HG02610 (cell line): Measurements from ENCODE around the gene DHDH.

Experiments used
- ATAC-seq: cut with Tn5 transposase; IDR thresholded peaks from one replicate; pipeline ENCODE4 v1.9.1; 2021; ENCODE audit warnings: mild to moderate bottlenecking, moderate library complexity; ENCODE audit not compliant: unreplicated experiment

The DHDH gene

GRCh38 chr19:48947258-48947542 is 13.7 kb downstream of the DHDH start:
- no peak for ATAC-seq

GRCh38 chr19:48950159-48950558 is 16.7 kb downstream of the DHDH start:
- ATAC-seq, result no peak

GRCh38 chr19:48950830-48951519 is 17.5 kb downstream of the DHDH start:
- no peak for ATAC-seq

DNA sequence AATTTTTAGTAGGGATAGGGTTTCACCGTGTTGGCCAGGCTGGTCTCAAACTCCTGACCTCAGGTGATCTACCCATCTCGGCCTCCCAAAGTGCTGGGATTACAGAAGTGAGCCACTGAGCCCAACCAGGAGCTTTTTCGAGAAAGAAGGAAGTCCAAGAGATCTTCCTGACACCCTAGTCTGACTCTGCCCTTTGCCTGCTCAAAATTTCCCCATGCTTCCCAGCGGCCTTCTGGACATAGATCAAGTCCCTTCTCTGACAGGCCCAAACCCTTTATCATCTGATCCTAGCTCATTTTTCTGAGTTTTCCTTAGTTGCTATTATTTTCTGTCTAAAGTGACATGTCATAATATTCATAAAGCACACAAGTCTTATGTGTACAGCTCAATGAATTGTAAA is 19.6 kb downstream of the DHDH start:
- ATAC-seq, result no peak

DNA sequence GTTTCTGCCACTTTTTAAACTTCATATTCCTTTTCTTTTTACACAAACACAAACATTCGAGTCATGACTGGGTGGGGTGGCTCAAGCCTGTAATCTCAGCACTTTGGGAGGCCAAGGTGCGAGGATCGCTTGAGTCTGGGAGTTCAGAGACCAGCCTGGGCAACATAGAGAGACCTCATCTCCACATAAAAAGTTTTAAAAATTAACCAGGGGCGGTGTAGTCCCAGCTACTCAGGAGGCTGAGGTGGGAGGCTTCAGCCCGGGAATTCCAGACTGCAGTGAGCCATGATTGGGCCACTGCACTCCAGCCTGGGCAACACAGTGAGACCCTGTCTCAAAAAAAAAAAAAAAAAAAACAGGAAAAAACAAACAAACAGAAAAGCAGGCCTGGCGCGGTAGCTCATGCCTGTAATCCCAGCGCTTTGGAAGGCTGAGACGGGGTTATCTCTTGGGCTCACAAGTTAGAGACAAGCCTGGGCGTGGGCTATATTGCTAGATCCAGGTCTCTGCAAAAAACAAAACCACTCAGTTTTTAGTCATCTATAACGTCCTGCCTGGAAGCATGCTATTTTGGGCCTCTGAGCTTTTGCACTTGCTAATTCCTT is 20.6 kb downstream of the DHDH start:
- no peak for ATAC-seq

DNA sequence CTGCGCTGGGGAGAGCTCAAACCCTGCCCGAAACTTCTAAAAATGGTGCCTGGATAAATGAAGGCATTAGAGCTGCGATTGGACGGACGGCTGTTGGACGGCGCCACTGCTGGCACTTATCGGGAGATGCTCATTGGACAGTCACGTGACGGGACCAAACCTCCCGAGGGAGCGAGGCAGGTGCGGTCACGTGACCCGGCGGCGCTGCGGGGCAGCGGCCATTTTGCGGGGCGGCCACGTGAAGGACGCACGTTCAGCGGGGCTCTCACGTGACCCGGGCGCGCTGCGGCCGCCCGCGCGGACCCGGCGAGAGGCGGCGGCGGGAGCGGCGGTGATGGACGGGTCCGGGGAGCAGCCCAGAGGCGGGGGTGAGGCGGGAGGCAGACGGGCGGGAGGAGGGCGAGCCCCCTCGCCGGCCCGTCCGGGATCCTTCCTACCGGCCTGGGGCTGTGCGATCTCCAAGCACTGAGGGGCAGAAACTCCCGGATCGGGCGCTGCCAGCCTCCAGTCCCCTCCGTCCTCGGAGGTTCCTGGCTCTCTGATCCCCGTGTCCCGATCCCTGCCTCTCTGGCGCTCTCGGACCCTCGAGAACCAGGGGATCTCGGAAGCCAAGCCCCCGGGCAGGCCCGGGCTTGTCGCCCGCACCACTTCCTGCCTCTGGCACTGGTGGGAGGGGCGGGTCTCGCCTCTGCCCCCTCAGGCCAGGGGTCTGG is 21.3 kb downstream of the DHDH start, which contains the start of gene BAX:
Gene BAX, plus strand, starts transcription at position 281 of the 713 bp plus-strand sequence. Its CDS starts 54 bp downstream, at position 335.
- ATAC-seq, result peak; percentile 74

- ATAC-seq, result no peak
These were observed 21.9 kb downstream of the DHDH start for GRCh38 chr19:48955308-48955958.

- ATAC-seq, result no peak
These were observed 24.5 kb downstream of the DHDH start for GRCh38 chr19:48958006-48958405.

DNA sequence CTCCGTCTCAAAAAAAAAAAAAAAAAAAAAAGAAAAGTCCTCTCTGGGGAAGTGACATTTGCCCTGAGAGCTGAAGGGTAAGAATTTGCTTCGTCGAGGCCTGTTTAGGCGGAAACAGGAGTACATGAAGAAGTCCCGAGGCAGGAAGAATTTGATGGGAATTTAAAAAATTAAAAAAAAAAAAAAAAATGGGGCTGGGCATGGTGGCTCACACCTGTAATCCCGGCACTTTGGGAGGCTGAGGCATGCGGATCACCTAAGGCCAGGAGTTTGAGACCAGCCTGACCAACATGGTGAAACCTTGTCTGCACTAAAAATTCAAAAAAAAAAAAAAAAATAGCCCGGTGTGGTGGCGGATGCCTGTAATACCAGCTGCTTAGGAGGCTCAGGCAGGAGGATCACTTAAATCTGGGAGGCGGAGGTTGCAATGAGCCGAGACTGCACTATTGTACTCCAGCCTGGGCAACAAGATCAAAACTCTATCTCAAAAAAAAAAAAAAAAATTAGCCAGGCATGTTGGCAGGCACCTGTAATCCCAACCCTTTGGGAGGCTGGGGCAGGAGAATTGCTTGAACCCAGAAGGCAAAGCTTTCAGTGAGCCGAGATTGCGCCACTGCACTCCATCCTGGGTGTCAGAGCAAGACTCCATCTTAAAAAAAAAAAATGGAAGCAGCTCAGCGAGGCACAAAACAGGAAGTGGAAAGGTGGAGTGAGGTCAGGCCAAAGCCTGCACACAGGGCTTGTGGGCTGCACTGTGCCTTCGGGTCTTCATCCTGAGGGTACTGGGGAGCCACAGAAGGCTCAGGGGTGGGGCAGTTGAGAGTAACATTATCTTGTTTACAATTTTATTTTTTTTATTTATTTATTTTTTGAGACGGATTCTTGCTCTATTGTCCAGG is 26.1 kb downstream of the DHDH start:
- ATAC-seq, result no peak

DNA sequence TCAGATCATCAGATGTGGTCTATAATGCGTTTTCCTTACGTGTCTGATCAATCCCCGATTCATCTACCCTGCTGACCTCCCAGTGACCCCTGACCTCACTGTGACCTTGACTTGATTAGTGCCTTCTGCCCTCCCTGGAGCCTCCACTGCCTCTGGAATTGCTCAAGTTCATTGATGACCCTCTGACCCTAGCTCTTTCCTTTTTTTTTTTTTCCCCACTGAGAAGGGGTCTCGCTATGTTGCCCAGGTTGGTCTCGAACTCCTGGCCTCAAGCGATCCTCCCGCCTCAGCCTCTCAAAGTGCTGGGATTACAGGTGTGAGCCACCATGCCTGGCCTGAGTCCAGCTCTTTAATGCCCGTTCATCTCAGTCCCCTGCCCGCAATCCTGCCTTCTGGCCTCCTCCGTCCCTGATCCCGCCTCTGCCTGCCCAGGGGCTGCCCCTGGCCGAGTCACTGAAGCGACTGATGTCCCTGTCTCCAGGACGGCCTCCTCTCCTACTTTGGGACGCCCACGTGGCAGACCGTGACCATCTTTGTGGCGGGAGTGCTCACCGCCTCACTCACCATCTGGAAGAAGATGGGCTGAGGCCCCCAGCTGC is 27.7 kb downstream of the DHDH start:
- ATAC-seq, result no peak

- no peak for ATAC-seq
These were observed 28.2 kb downstream of the DHDH start for GRCh38 chr19:48961673-48962028.

- peak; percentile 37 for ATAC-seq
These were observed 28.7 kb downstream of the DHDH start for GRCh38 chr19:48962029-48962848.

DNA sequence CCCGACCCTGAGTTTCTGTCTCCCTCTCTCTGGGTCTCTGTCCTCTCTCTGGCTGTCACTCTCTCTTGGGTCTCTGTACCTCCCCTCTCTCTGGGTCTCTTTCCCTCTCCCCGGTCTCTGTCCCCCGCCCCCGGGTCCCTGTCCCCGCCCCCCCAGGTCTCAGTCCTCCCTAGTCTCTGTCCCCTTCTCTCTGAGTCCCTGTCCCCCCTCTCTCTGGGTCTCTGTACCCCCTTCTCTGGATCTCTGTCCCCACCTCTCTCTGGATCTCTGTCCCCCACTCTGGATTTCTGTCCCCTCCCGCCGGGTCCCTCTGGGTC is 29.3 kb downstream of the DHDH start:
- ATAC-seq, result no peak

DNA sequence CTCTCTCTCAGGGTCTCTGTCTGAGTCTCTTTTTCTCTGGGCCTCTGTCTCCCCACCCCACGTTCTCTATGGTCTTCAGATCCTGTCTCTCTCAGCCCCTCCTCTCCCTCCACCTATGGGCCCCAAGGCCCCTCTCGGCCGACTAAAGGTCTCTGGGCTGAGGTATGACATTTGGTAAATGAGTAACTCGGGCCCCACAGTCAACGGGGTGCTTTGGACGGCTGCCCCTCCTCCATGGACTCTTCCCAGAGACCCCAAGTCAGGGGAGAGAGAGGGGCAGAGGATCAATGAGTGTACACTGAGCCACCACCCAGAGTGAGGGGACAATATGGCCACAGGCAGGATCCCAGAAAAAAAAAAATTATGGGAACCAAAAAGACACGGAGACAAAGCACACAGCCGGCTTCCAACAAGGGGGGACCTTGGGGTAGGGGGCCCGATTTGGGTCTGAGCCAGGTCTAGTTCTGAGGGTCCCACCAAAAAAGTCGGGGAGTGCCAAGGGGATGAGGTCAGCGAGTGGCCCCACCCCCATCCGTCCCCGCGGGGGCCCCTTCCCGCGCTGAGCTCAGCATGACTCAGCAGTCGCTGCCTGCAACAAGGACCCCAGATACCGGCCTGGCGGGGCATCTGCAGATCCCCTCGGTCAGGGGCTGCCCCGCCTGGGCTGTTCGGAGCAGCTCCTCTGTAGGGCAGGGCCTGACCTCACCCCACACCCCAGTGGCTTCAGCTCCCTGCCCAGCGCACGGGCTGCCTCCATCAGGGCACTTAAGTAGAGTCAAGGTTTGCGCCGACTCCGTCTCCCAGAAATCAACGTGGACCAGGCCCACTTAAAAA is 30.1 kb downstream of the DHDH start:
- ATAC-seq, result no peak

GRCh38 chr19:48964205-48965039 is 30.9 kb downstream of the DHDH start:
- ATAC-seq, result no peak

DNA sequence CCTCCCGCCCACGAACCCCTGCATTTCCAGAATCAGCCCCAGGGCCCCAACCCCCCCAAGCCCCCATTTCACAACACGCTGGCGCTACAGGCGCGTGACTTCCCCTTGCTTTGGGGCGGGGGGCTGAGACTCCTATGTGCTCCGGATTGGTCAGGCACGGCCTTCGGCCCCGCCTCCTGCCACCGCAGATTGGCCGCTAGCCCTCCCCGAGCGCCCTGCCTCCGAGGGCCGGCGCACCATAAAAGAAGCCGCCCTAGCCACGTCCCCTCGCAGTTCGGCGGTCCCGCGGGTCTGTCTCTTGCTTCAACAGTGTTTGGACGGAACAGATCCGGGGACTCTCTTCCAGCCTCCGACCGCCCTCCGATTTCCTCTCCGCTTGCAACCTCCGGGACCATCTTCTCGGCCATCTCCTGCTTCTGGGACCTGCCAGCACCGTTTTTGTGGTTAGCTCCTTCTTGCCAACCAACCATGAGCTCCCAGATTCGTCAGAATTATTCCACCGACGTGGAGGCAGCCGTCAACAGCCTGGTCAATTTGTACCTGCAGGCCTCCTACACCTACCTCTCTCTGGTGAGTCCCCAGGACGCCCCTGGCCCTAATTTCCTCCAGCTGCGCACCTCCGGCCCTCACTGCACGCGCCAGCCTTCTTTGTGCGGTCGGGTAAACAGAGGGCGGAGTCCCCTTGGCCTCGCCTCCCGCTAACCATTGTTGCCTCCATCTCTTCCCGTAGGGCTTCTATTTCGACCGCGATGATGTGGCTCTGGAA is 31.7 kb downstream of the DHDH start, which contains the start of gene FTL:
Gene FTL, plus strand, starts transcription at position 270 of the 766 bp plus-strand sequence. Its CDS starts 199 bp downstream, at position 469.
- ATAC-seq, result peak; percentile 64
